ENCODE measurements around the gene GCN1.

GCN1 gene

GRCh38 chr12:120110550-120111501 is 83.7 kb downstream of the GCN1 start:
- DNase-seq = peak; percentile 19 to 42

GRCh38 chr12:120109570-120110267 is 84.8 kb downstream of the GCN1 start:
- DNase-seq = no peak

- no peak for DNase-seq
These were observed 88.4 kb downstream of the GCN1 start for GRCh38 chr12:120106151-120106550.

- DNase-seq = no peak
These were observed 91.1 kb downstream of the GCN1 start for GRCh38 chr12:120103371-120103770.

GRCh38 chr12:120103044-120103338 is 91.5 kb downstream of the GCN1 start:
- DNase-seq = no peak

GRCh38 chr12:120102189-120103043 is 92.1 kb downstream of the GCN1 start:
- DNase-seq = no peak

- DNase-seq = no peak
These were observed 92.9 kb downstream of the GCN1 start for GRCh38 chr12:120101617-120102016.

GRCh38 chr12:120101182-120101581 is 93.3 kb downstream of the GCN1 start:
- DNase-seq = no peak

- no peak for DNase-seq
These were observed 93.9 kb downstream of the GCN1 start for GRCh38 chr12:120100630-120101029.

GRCh38 chr12:120099738-120100137 is 94.8 kb downstream of the GCN1 start:
- DNase-seq = no peak

GRCh38 chr12:120098756-120099470 is 95.6 kb downstream of the GCN1 start:
- DNase-seq = no peak

GRCh38 chr12:120096671-120097202 is 97.8 kb downstream of the GCN1 start:
- DNase-seq = no peak

- no peak for DNase-seq
These were observed 98.8 kb downstream of the GCN1 start for GRCh38 chr12:120095736-120096135.

- DNase-seq = no peak
These were observed 99.2 kb downstream of the GCN1 start for GRCh38 chr12:120095331-120095730.

- no peak for DNase-seq
These were observed 100.0 kb downstream of the GCN1 start for GRCh38 chr12:120094485-120094884.

- DNase-seq = no peak
These were observed 100.7 kb downstream of the GCN1 start for GRCh38 chr12:120093592-120094355.

- no peak for DNase-seq
These were observed 101.3 kb downstream of the GCN1 start for GRCh38 chr12:120093336-120093591.

- DNase-seq = no peak
These were observed 101.8 kb downstream of the GCN1 start for GRCh38 chr12:120092551-120093335.

GRCh38 chr12:120091371-120092090 is 103.0 kb downstream of the GCN1 start:
- DNase-seq = no peak

GRCh38 chr12:120090626-120091295 is 103.8 kb downstream of the GCN1 start:
- no peak for DNase-seq

Measured in stimulated activated CD4-positive, alpha-beta T cell treated with anti-CD3 and anti-CD28 coated beads, Interleukin-4, amount 100 ng/mL, for 4 hours (primary cell).